ENCODE data around the gene CDC34.

The CDC34 gene, protein sequence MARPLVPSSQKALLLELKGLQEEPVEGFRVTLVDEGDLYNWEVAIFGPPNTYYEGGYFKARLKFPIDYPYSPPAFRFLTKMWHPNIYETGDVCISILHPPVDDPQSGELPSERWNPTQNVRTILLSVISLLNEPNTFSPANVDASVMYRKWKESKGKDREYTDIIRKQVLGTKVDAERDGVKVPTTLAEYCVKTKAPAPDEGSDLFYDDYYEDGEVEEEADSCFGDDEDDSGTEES

GRCh38 chr19:531753-532560, at the start of gene CDC34:
CDC34 (plus strand) TSS chr19:531760; CDS start chr19:531932, 172 bp downstream.
- H3K36me3 Mint-ChIP-seq = peaks cover 4% of the 10 kb centered on the region
- H3K4me1 Mint-ChIP-seq = peaks cover 6% of the 10 kb centered on the region
- ATAC-seq (ENCODE audit: low read depth) (peak; percentile 27), DNase-seq (ENCODE audit: low spot score in 2 of 2) (peak in 1 of 2 donors; percentile 44)
- H3K27ac Mint-ChIP-seq = no peak within 1 kb of the TSS
- H3K27me3 Mint-ChIP-seq = peaks cover 6% of the 10 kb centered on the region
- H3K4me3 Mint-ChIP-seq = peak within 1 kb of the TSS; percentile 87
- H3K9me3 Mint-ChIP-seq = no peaks in the 10 kb centered on the region

DNA sequence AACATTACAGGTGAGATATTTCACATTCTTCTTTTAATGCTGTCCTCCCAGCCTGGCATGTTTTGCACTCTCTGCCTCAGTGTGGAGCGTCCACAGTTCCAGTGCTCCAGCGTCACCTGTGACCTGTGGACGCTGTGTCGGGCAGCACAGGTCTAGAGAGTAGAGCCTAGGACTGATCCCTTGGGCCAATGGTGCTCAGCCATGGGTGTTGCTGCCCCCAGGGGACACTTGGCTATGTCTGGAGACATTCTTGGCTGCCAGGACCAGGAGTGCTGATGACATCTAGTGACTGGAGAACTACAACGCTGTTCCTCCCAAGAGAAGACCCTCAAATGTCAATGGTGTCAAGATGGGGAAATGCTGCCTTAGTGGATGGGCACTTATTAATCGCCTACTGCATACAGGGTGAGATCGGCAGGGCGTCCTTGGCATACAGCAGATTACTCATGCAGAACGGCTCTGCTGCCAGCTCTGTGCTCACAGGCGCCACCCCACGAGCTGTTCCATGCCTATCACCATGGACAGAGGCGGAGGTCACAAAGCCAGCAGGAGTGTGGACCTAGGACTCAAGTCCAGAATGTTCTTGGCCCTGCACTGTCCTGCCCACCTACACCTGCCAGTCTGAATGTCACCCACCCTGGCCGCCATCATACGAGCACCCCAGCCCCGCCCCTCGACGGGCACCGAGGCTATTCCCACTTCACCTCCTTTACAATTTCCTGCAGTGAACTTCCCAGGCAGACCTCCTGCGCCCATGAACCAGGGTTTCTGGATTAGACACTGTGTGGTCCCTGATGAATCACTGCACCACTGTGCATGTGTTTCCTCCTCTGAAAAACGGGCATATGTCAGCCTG, 49.1 kb upstream of the CDC34 start:
- H3K4me1 Mint-ChIP-seq = peaks cover 17% of the 10 kb centered on the region
- ATAC-seq (ENCODE audit: low read depth) (no peak), DNase-seq (ENCODE audit: low spot score in 2 of 2) (no peak)
- H3K4me3 Mint-ChIP-seq = no peak overlapping the region
- peaks cover 4% of the 10 kb centered on the region for H3K27me3 Mint-ChIP-seq
- H3K36me3 Mint-ChIP-seq = peaks cover 16% of the 10 kb centered on the region
- peaks cover 15% of the 10 kb centered on the region for H3K9me3 Mint-ChIP-seq
- H3K27ac Mint-ChIP-seq = no peak overlapping the region

- Mint-ChIP-seq H3K9me3 (peaks cover 15% of the 10 kb centered on the region), H3K4me1 (peaks cover 17% of the 10 kb centered on the region), H3K27me3 (peaks cover 4% of the 10 kb centered on the region), H3K4me3 (no peak overlapping the region), H3K36me3 (peaks cover 16% of the 10 kb centered on the region), H3K27ac (no peak overlapping the region)
- no peak for DNase-seq (ENCODE audit: low spot score in 2 of 2)
- no peak for ATAC-seq (ENCODE audit: low read depth)
Measured at GRCh38 chr19:483332-484072, 48.1 kb upstream of the CDC34 start.

DNA sequence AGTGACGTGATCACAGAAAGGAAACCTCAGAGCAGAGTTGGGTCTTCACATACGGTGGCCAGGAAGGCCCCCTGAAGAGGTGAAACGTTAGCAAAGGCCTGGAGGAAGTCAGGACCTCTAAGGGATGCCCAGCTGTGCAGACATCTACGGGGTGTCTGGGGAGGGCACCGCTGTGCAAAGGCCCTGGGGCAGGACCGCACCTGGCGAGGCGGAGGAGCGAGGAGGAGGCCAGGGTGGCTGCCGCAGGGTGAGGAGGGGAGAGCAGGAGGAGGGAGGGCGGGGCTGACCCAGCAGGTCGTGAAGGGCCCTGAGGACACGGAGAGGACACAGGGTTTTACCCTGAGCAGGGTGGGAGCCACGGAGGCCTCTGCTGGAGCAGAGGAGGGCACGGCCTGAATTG, 47.1 kb upstream of the CDC34 start:
- Mint-ChIP-seq H3K27ac (no peak overlapping the region), H3K4me1 (peaks cover 18% of the 10 kb centered on the region), H3K27me3 (peaks cover 4% of the 10 kb centered on the region), H3K9me3 (peaks cover 15% of the 10 kb centered on the region), H3K4me3 (no peak overlapping the region), H3K36me3 (peaks cover 16% of the 10 kb centered on the region)
- DNase-seq (ENCODE audit: low spot score in 2 of 2) (no peak), ATAC-seq (ENCODE audit: low read depth) (no peak)

- no peak overlapping the region for H3K4me3 Mint-ChIP-seq
- DNase-seq (ENCODE audit: low spot score in 2 of 2) = no peak
- no peak overlapping the region for H3K27ac Mint-ChIP-seq
- peaks cover 19% of the 10 kb centered on the region for H3K4me1 Mint-ChIP-seq
- peaks cover 14% of the 10 kb centered on the region for H3K9me3 Mint-ChIP-seq
- no peak for ATAC-seq (ENCODE audit: low read depth)
- peaks cover 13% of the 10 kb centered on the region for H3K36me3 Mint-ChIP-seq
- H3K27me3 Mint-ChIP-seq = peaks cover 4% of the 10 kb centered on the region
Measured at GRCh38 chr19:485077-485476, 46.5 kb upstream of the CDC34 start.

GRCh38 chr19:485583-486236, 45.9 kb upstream of the CDC34 start:
- Mint-ChIP-seq H3K36me3 (peaks cover 6% of the 10 kb centered on the region), H3K27me3 (peaks cover 4% of the 10 kb centered on the region), H3K4me1 (peaks cover 12% of the 10 kb centered on the region), H3K27ac (no peak overlapping the region), H3K9me3 (peaks cover 7% of the 10 kb centered on the region), H3K4me3 (peak overlapping the region; percentile 27)
- ATAC-seq (ENCODE audit: low read depth) (no peak), DNase-seq (ENCODE audit: low spot score in 2 of 2) (no peak)

GRCh38 chr19:488505-489417, 42.8 kb upstream of the CDC34 start:
- Mint-ChIP-seq H3K9me3 (peaks cover 1% of the 10 kb centered on the region), H3K4me3 (peak overlapping the region; percentile 83), H3K36me3 (peaks cover under 1% of the 10 kb centered on the region), H3K27ac (peak overlapping the region; percentile 85), H3K4me1 (peaks cover 8% of the 10 kb centered on the region), H3K27me3 (peaks cover 6% of the 10 kb centered on the region)
- ATAC-seq (ENCODE audit: low read depth) (peak; percentile 96), DNase-seq (ENCODE audit: low spot score in 2 of 2) (peak; percentile 87 to 91)

GRCh38 chr19:489418-490196, 42.0 kb upstream of the CDC34 start:
- H3K9me3 Mint-ChIP-seq = peaks cover 1% of the 10 kb centered on the region
- no peak for DNase-seq (ENCODE audit: low spot score in 2 of 2)

GRCh38 chr19:491146-491741, 40.3 kb upstream of the CDC34 start:
- Mint-ChIP-seq H3K9me3 (peaks cover 1% of the 10 kb centered on the region), H3K4me3 (no peak overlapping the region), H3K27me3 (peaks cover 7% of the 10 kb centered on the region)

More at GRCh38 chr19:489418-490196, 42.0 kb upstream of the CDC34 start:
- Mint-ChIP-seq H3K27ac (no peak overlapping the region), H3K4me1 (peaks cover 9% of the 10 kb centered on the region), H3K36me3 (no peaks in the 10 kb centered on the region), H3K27me3 (peaks cover 7% of the 10 kb centered on the region), H3K4me3 (peak overlapping the region; percentile 83)
- no peak for ATAC-seq (ENCODE audit: low read depth)

DNA sequence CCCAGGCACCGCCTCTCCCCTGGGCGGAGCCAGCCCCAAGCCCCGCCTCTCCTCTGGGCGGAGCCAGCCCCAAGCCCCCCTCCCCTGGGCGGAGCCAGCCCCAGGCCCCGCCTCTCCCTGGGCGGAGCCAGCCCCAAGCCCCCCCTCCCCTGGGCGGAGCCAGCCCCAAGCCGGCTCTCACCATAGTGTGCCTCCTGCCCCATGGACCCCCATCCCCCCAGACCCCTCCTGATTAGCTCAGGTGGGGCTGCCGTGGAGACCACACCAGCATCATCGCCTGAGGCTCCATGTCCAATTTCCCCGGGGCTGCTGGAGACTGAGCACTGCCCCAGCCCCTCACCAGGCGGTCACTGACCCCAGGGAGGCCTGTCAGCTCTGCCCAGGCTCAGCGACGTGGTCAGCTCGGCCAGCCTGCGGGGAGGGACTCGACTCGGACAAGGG, 39.4 kb upstream of the CDC34 start:
- ATAC-seq (ENCODE audit: low read depth) (no peak), DNase-seq (ENCODE audit: low spot score in 2 of 2) (peak in 1 of 2 donors; percentile 47)
- H3K36me3 Mint-ChIP-seq = no peaks in the 10 kb centered on the region
- H3K27me3 Mint-ChIP-seq = peaks cover 8% of the 10 kb centered on the region
- H3K27ac Mint-ChIP-seq = no peak overlapping the region
- H3K9me3 Mint-ChIP-seq = peaks cover 1% of the 10 kb centered on the region
- no peak overlapping the region for H3K4me3 Mint-ChIP-seq
- peaks cover 9% of the 10 kb centered on the region for H3K4me1 Mint-ChIP-seq

More at GRCh38 chr19:491146-491741, 40.3 kb upstream of the CDC34 start:
- no peaks in the 10 kb centered on the region for H3K36me3 Mint-ChIP-seq
- H3K27ac Mint-ChIP-seq = no peak overlapping the region
- ATAC-seq (ENCODE audit: low read depth) (no peak), DNase-seq (ENCODE audit: low spot score in 2 of 2) (no peak)
- H3K4me1 Mint-ChIP-seq = peaks cover 9% of the 10 kb centered on the region

- ATAC-seq (ENCODE audit: low read depth) (no peak), DNase-seq (ENCODE audit: low spot score in 2 of 2) (no peak)
- H3K27me3 Mint-ChIP-seq = peaks cover 13% of the 10 kb centered on the region
- H3K27ac Mint-ChIP-seq = peak overlapping the region; percentile 51
- peaks cover 15% of the 10 kb centered on the region for H3K4me1 Mint-ChIP-seq
- no peak overlapping the region for H3K4me3 Mint-ChIP-seq
- peaks cover 1% of the 10 kb centered on the region for H3K9me3 Mint-ChIP-seq
- H3K36me3 Mint-ChIP-seq = no peaks in the 10 kb centered on the region
Measured at GRCh38 chr19:493391-494170, 38.0 kb upstream of the CDC34 start.

Measured in memory B cell (primary cell).